Panc1 (cell line): ENCODE data around the gene ISLR2. TPM values are rescaled to one million over a fixed set of nuclear protein-coding genes. Genes with fewer than 3 reads are reported as not detected.

Experiments used
- ATAC-seq: fragments of 200-7000 bp; cut with Tn5 transposase; 2 replicates; pipeline ENCODE4 v1.9.1; 2020; ENCODE audit warnings: mild to moderate bottlenecking, moderate library complexity
- BruUV-seq: library from RNA; stranded (reverse); fragments of 400-500 nt; replicated peaks from 2 replicates; lab custom pipeline; 2021; lab: Mats Ljungman, UMichigan
- CTCF ChIA-PET: fragments of 300-600 bp; sonication (Branson Sonifier 250); formaldehyde crosslinking; loops from one replicate; lab custom pipeline; 2022; ENCODE audit warnings: antibody characterized with exemption; lab: Charles Lee
- POLR2A ChIA-PET: fragments of 300-600 bp; sonication (Branson Sonifier 250); formaldehyde crosslinking; loops from one replicate; lab custom pipeline; 2022; ENCODE audit warnings: antibody characterized with exemption; lab: Charles Lee
- DNase-seq: peaks from one replicate; pipeline ENCODE4 v3.0.0-alpha.2; 2010; ENCODE audit warnings: low read depth, low spot score
- H3K27ac ChIP-seq: 2 replicates; pipeline ENCODE4 v1.5.1; 2011; ENCODE audit warnings: mild to moderate bottlenecking, low read length, inconsistent platforms
- H3K27me3 ChIP-seq: fragments of 200-500 bp; sonication (Bioruptor generic); 2 replicates; pipeline ENCODE4 v1.6.0; 2014; ENCODE audit warnings: low read length, inconsistent platforms; ENCODE audit not compliant: control insufficient read depth, insufficient read depth
- H3K36me3 ChIP-seq: fragments of 200-500 bp; sonication (Bioruptor generic); 2 replicates; pipeline ENCODE4 v1.5.1; 2014; ENCODE audit warnings: inconsistent platforms, mild to moderate bottlenecking, low read length, moderate library complexity; ENCODE audit not compliant: control insufficient read depth, insufficient read depth
- H3K4me1 ChIP-seq: 2 replicates; pipeline ENCODE4 v1.5.1; 2011; ENCODE audit warnings: inconsistent platforms, mild to moderate bottlenecking, low read length, moderate library complexity; ENCODE audit not compliant: control insufficient read depth, insufficient read depth
- H3K4me3 ChIP-seq, 2 experiments: 2 replicates each; pipeline ENCODE4 v1.5.1; 2011 to 2012; ENCODE audit warnings: low read depth in 2 of 2, low read length in 2 of 2, mild to moderate bottlenecking in 2 of 2, inconsistent platforms in 1 of 2, moderate library complexity in 1 of 2
- H3K9me3 ChIP-seq: fragments of 200-500 bp; sonication (Bioruptor generic); 2 replicates; pipeline ENCODE4 v1.5.1; 2014; ENCODE audit warnings: low read depth, mild to moderate bottlenecking, inconsistent platforms, low read length, moderate library complexity; ENCODE audit not compliant: control insufficient read depth, insufficient read depth
- POLR2AphosphoS5 ChIP-seq: IDR thresholded peaks from 2 replicates; pipeline ENCODE4 v1.6.1; 2012; ENCODE audit warnings: mild to moderate bottlenecking, low read depth, low read length, moderate library complexity
- REST ChIP-seq, 2 experiments: IDR thresholded peaks; 2 replicates each; pipeline ENCODE4 v1.6.1; 2011 to 2012; ENCODE audit warnings: low read depth in 2 of 2, control low read depth in 1 of 2, low read length in 1 of 2, mild to moderate bottlenecking in 1 of 2, moderate library complexity in 1 of 2; ENCODE audit not compliant: insufficient read depth in 1 of 2
- SIN3A ChIP-seq: IDR thresholded peaks from 2 replicates; pipeline ENCODE4 v1.6.1; 2012; ENCODE audit warnings: low read depth, mild to moderate bottlenecking, low read length, moderate library complexity, borderline replicate concordance; ENCODE audit not compliant: insufficient read depth
- TCF7L2 ChIP-seq: IDR thresholded peaks from 2 replicates; pipeline ENCODE4 v1.6.1; 2011; ENCODE audit warnings: mild to moderate bottlenecking, low read depth, low read length, inconsistent platforms
- in situ Hi-C: cut with HindIII; loops from 2 replicates; pipeline ENCODE4 v1.10.0; 2016; ENCODE audit warnings: low sequenced_read_pairs, low pct_unique_long_range_greater_than_20kb
- intact Hi-C: fragments of 100-400 bp; cut with micrococcal nuclease; formaldehyde crosslinking; loops from one replicate; pipeline ENCODE4 v1.10.0; 2022; ENCODE audit not compliant: unreplicated experiment
- total RNA-seq: library from RNA; stranded (reverse); gene quantifications from one replicate; pipeline ENCODE4 v1.2.1, GENCODE V29; 2021; ENCODE audit not compliant: unreplicated experiment
- TF ChIP-seq, protein P1 (sequence below): fragments of 450-650 bp; IDR thresholded peaks from 2 replicates; pipeline ENCODE4 v1.5.1; 2017; ENCODE audit warnings: mild to moderate bottlenecking

The ISLR2 gene
- total RNA-seq, 1 experiment from 2014 or later = 0.36 TPM

DNA sequence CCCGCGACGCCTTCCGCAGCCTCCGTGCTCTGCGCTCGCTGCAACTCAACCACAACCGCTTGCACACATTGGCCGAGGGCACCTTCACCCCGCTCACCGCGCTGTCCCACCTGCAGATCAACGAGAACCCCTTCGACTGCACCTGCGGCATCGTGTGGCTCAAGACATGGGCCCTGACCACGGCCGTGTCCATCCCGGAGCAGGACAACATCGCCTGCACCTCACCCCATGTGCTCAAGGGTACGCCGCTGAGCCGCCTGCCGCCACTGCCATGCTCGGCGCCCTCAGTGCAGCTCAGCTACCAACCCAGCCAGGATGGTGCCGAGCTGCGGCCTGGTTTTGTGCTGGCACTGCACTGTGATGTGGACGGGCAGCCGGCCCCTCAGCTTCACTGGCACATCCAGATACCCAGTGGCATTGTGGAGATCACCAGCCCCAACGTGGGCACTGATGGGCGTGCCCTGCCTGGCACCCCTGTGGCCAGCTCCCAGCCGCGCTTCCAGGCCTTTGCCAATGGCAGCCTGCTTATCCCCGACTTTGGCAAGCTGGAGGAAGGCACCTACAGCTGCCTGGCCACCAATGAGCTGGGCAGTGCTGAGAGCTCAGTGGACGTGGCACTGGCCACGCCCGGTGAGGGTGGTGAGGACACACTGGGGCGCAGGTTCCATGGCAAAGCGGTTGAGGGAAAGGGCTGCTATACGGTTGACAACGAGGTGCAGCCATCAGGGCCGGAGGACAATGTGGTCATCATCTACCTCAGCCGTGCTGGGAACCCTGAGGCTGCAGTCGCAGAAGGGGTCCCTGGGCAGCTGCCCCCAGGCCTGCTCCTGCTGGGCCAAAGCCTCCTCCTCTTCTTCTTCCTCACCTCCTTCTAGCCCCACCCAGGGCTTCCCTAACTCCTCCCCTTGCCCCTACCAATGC is 45.1 kb downstream of the ISLR2 start:
- no peaks in the 10 kb centered on the region for H3K36me3 ChIP-seq
- TF ChIP-seq, protein P1, sequence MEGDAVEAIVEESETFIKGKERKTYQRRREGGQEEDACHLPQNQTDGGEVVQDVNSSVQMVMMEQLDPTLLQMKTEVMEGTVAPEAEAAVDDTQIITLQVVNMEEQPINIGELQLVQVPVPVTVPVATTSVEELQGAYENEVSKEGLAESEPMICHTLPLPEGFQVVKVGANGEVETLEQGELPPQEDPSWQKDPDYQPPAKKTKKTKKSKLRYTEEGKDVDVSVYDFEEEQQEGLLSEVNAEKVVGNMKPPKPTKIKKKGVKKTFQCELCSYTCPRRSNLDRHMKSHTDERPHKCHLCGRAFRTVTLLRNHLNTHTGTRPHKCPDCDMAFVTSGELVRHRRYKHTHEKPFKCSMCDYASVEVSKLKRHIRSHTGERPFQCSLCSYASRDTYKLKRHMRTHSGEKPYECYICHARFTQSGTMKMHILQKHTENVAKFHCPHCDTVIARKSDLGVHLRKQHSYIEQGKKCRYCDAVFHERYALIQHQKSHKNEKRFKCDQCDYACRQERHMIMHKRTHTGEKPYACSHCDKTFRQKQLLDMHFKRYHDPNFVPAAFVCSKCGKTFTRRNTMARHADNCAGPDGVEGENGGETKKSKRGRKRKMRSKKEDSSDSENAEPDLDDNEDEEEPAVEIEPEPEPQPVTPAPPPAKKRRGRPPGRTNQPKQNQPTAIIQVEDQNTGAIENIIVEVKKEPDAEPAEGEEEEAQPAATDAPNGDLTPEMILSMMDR = no peak
- TF ChIP-seq SIN3A (no peak), POLR2AphosphoS5 (no peak), REST (IDR thresholded peaks at IDR 0.05; ENCODE audit: insufficient read depth in 1 of 2, low read depth in 2 of 2, low read length in 1 of 2) (no peak), TCF7L2 (no peak)
- POLR2A ChIA-PET = no interaction called here
- no peak overlapping the region for H3K4me3 ChIP-seq
- no TSS peak for BruUV-seq
- no peak for ATAC-seq
- in situ Hi-C loops = no loop called here
- H3K27me3 ChIP-seq = no peaks in the 10 kb centered on the region
- intact Hi-C loops = no loop called here
- no peak for DNase-seq
- H3K27ac ChIP-seq = no peak overlapping the region
- H3K9me3 ChIP-seq = no peaks in the 10 kb centered on the region
- CTCF ChIA-PET = interaction anchor here (0.9 kb wide), 1 partner anchor 132 kb away, joined by 3 read pairs; no protein-coding TSS in a partner anchor
- peaks cover 13% of the 10 kb centered on the region for H3K4me1 ChIP-seq

- no TSS peak for BruUV-seq
- in situ Hi-C loops = no loop called here
- ChIA-PET CTCF (interaction anchor here (0.8 kb wide), 1 partner anchor 144 kb away, joined by 3 read pairs; no protein-coding TSS in a partner anchor), POLR2A (no interaction called here)
- H3K9me3 ChIP-seq = no peaks in the 10 kb centered on the region
- TF ChIP-seq TCF7L2 (no peak), REST (IDR thresholded peaks at IDR 0.05; ENCODE audit: insufficient read depth in 1 of 2, low read depth in 2 of 2, low read length in 1 of 2) (no peak), POLR2AphosphoS5 (no peak)
- TF ChIP-seq, protein P1 = no peak
- H3K27ac ChIP-seq = no peak overlapping the region
- DNase-seq (no peak), ATAC-seq (no peak)
- peaks cover 13% of the 10 kb centered on the region for H3K4me1 ChIP-seq
- intact Hi-C loops = no loop called here
- H3K36me3 ChIP-seq = no peaks in the 10 kb centered on the region
- no peak overlapping the region for H3K4me3 ChIP-seq
- no peaks in the 10 kb centered on the region for H3K27me3 ChIP-seq
Measured at GRCh38 chr15:74176262-74177214, 46.2 kb downstream of the ISLR2 start.
